A204.1 (cell line): ENCODE results near the gene ERGIC1.
"Not testable (repeated sequence)": the region's sequence is repeated elsewhere in the genome, so short reads cannot be mapped to it uniquely, and the experiment has no call there.

ENCODE experiments used
- FAIRE-seq: peaks from 2 replicates; lab custom pipeline; 2012; peaks lifted over from hg19 to GRCh38; lab: Jason Lieb, UNC

ERGIC1 gene

GRCh38 chr5:172800088-172800551 is 33.9 kb upstream of the ERGIC1 start:
- FAIRE-seq = no peak

- no peak for FAIRE-seq
These were observed 32.8 kb upstream of the ERGIC1 start for GRCh38 chr5:172801179-172801671.

- no peak for FAIRE-seq
These were observed 31.9 kb upstream of the ERGIC1 start for GRCh38 chr5:172802112-172802511.

- FAIRE-seq = no peak
These were observed 31.4 kb upstream of the ERGIC1 start for GRCh38 chr5:172802567-172803176.

- no peak for FAIRE-seq
These were observed 28.9 kb upstream of the ERGIC1 start for GRCh38 chr5:172805018-172805683.

GRCh38 chr5:172805736-172806255 is 28.3 kb upstream of the ERGIC1 start:
- FAIRE-seq = no peak

- FAIRE-seq = no peak
These were observed 27.0 kb upstream of the ERGIC1 start for GRCh38 chr5:172806897-172807672.

- no peak for FAIRE-seq
These were observed 26.2 kb upstream of the ERGIC1 start for GRCh38 chr5:172807766-172808311.

- FAIRE-seq = no peak
These were observed 24.3 kb upstream of the ERGIC1 start for GRCh38 chr5:172809774-172810173.

- FAIRE-seq = not testable (repeated sequence)
These were observed 23.1 kb upstream of the ERGIC1 start for GRCh38 chr5:172810996-172811395.

GRCh38 chr5:172815631-172816030 is 18.4 kb upstream of the ERGIC1 start:
- no peak for FAIRE-seq

GRCh38 chr5:172816925-172817562 is 17.0 kb upstream of the ERGIC1 start:
- FAIRE-seq = no peak

- FAIRE-seq = no peak
These were observed 16.4 kb upstream of the ERGIC1 start for GRCh38 chr5:172817664-172818063.

- FAIRE-seq = no peak
These were observed 16.0 kb upstream of the ERGIC1 start for GRCh38 chr5:172818081-172818480.

GRCh38 chr5:172819569-172819968 is 14.5 kb upstream of the ERGIC1 start:
- no peak for FAIRE-seq

- no peak for FAIRE-seq
These were observed 13.8 kb upstream of the ERGIC1 start for GRCh38 chr5:172820046-172820767.

GRCh38 chr5:172821340-172821985 is 12.6 kb upstream of the ERGIC1 start:
- no peak for FAIRE-seq

- no peak for FAIRE-seq
These were observed 10.2 kb upstream of the ERGIC1 start for GRCh38 chr5:172823840-172824362.

- FAIRE-seq = no peak
These were observed 8.3 kb upstream of the ERGIC1 start for GRCh38 chr5:172825610-172826204.

GRCh38 chr5:172827841-172828240 is 6.2 kb upstream of the ERGIC1 start:
- no peak for FAIRE-seq
